ENCODE data around the gene OR10H4.

- TF ChIP-seq CTCF (IDR thresholded peaks at IDR 0.05) (no peak), EZH2 (IDR thresholded peaks at IDR 0.05) (no peak)
Observed at GRCh38 chr19:15977690-15978089, 28.9 kb downstream of the OR10H4 start.

All from neural progenitor cell (in vitro differentiated cells).